A549 (cell line): ENCODE results near the gene IFI27L1. TPM values are rescaled to one million over a fixed set of nuclear protein-coding genes. Genes with fewer than 3 reads are reported as not detected.

Source experiments
- ATAC-seq, 2 experiments: fragments of 200-7000 bp in 1 of 2; fragments of >200 bp in 1 of 2; cut with Nextera tagmentation in 1 of 2; cut with Tn5 transposase in 1 of 2; 3 replicates each; pipeline versions ENCODE4 v1.8.0 to v1.9.1; 2018 to 2020; ENCODE audit warnings: mild to moderate bottlenecking in 1 of 2, moderate library complexity in 1 of 2
- CTCF ChIA-PET: fragments of 300-600 bp; sonication (Branson Sonifier 250); formaldehyde crosslinking; extraction: SDS; loops from one replicate; lab custom pipeline; 2021; ENCODE audit warnings: antibody characterized with exemption, inconsistent platforms; lab: Yijun Ruan, JAX
- POLR2A ChIA-PET: fragments of 350-600 bp; formaldehyde crosslinking; extraction: SDS; loops from one replicate; lab custom pipeline; 2021; ENCODE audit warnings: antibody characterized with exemption, inconsistent platforms; lab: Yijun Ruan, JAX
- DNase-seq, 2 experiments: peaks; one replicate each; pipeline versions ENCODE4 v3.0.0 to v3.0.0-alpha.2; 2011 to 2016; ENCODE audit warnings: low read depth in 1 of 2, low spot score in 1 of 2
- FAIRE-seq: peaks from 2 replicates; lab custom pipeline; 2011; peaks lifted over from hg19 to GRCh38; lab: Jason Lieb, UNC
- H3K27ac ChIP-seq, 2 experiments: fragments of >200 bp; sonication (Bioruptor Twin); formaldehyde crosslinking; 3 replicates each; pipeline ENCODE4 v1.5.1; 2016 to 2017
- H3K4me1 ChIP-seq: fragments of >200 bp; sonication (Bioruptor Twin); formaldehyde crosslinking; 3 replicates; pipeline ENCODE4 v1.6.1; 2016
- H3K4me2 ChIP-seq: fragments of >200 bp; sonication (Bioruptor Twin); formaldehyde crosslinking; 3 replicates; pipeline ENCODE4 v1.6.1; 2016
- H3K4me3 ChIP-seq: fragments of >200 bp; sonication (Bioruptor Twin); formaldehyde crosslinking; 3 replicates; pipeline ENCODE4 v1.5.1; 2016
- H3K9me3 ChIP-seq: fragments of >200 bp; sonication (Bioruptor Twin); formaldehyde crosslinking; 3 replicates; pipeline ENCODE4 v1.6.1; 2016
- BCL3 ChIP-seq: fragments of >200 bp; sonication (Bioruptor Twin); formaldehyde crosslinking; IDR thresholded peaks from 3 replicates; pipeline ENCODE4 v1.6.1; 2016
- BHLHE40 ChIP-seq: IDR thresholded peaks from 2 replicates; pipeline ENCODE4 v1.6.1; 2012; ENCODE audit warnings: low read depth, low read length, inconsistent platforms
- CBX8 ChIP-seq: fragments of 200-600 bp; sonication (generic); IDR thresholded peaks from 2 replicates; pipeline ENCODE4 v1.6.1; 2016
- CHD4 ChIP-seq: fragments of 200-600 bp; sonication (generic); IDR thresholded peaks from 2 replicates; pipeline ENCODE4 v1.6.1; 2016; ENCODE audit warnings: antibody characterized with exemption, mild to moderate bottlenecking, borderline replicate concordance
- ELK1 ChIP-seq: fragments of 150-350 bp; IDR thresholded peaks from 2 replicates; pipeline ENCODE4 v1.6.1; 2014; ENCODE audit warnings: low read depth, mild to moderate bottlenecking, low read length
- FOSB ChIP-seq: fragments of 250-450 bp; sonication (Bioruptor Pico); IDR thresholded peaks from 2 replicates; pipeline ENCODE4 v1.5.0; 2020; ENCODE audit warnings: mild to moderate bottlenecking, moderate library complexity
- FOSL2 ChIP-seq, 2 experiments: fragments of 450-650 bp in 1 of 2; fragments of >200 bp in 1 of 2; sonication (Bioruptor Twin) in 1 of 2; formaldehyde crosslinking; IDR thresholded peaks; 2 replicates each; pipeline versions ENCODE4 v1.5.0 to v1.6.1; 2016 to 2020; ENCODE audit warnings: mild to moderate bottlenecking in 1 of 2, moderate library complexity in 1 of 2
- GATA3 ChIP-seq: IDR thresholded peaks from 2 replicates; pipeline ENCODE4 v1.6.1; 2012; ENCODE audit warnings: borderline replicate concordance
- HDAC2 ChIP-seq: fragments of 200-600 bp; sonication (generic); IDR thresholded peaks from 2 replicates; pipeline ENCODE4 v1.6.1; 2016
- HES2 ChIP-seq: fragments of >200 bp; sonication (Bioruptor Twin); formaldehyde crosslinking; IDR thresholded peaks from 2 replicates; pipeline ENCODE4 v1.6.1; 2016
- HEYL ChIP-seq: fragments of 250-450 bp; sonication (Bioruptor Pico); IDR thresholded peaks from 2 replicates; pipeline ENCODE4 v1.8.0; 2021; ENCODE audit warnings: mild to moderate bottlenecking, moderate library complexity
- HMGXB4 ChIP-seq: fragments of 250-450 bp; sonication (Bioruptor Pico); IDR thresholded peaks from 2 replicates; pipeline ENCODE4 v1.5.0; 2021; ENCODE audit warnings: mild to moderate bottlenecking, moderate library complexity, borderline replicate concordance
- HOXA7 ChIP-seq: fragments of 250-450 bp; sonication (Bioruptor Pico); IDR thresholded peaks from 2 replicates; pipeline ENCODE4 v1.5.0; 2020; ENCODE audit warnings: mild to moderate bottlenecking, moderate library complexity
- JUN ChIP-seq, 2 experiments: fragments of >200 bp; sonication (Bioruptor Twin); formaldehyde crosslinking; IDR thresholded peaks; 2 replicates in 1 of 2; 3 replicates in 1 of 2; pipeline ENCODE4 v1.6.1; 2016 to 2017
- JUNB ChIP-seq: fragments of >200 bp; sonication (Bioruptor Twin); formaldehyde crosslinking; IDR thresholded peaks from 2 replicates; pipeline ENCODE4 v1.6.1; 2016
- KDM1A ChIP-seq: fragments of 200-600 bp; sonication (generic); IDR thresholded peaks from 2 replicates; pipeline ENCODE4 v1.6.1; 2016; ENCODE audit warnings: low read depth, mild to moderate bottlenecking
- MAFK ChIP-seq: fragments of 450-650 bp; IDR thresholded peaks from 2 replicates; pipeline ENCODE4 v1.6.1; 2014; ENCODE audit not compliant: partially characterized antibody
- MYC ChIP-seq: IDR thresholded peaks from 2 replicates; pipeline ENCODE4 v1.6.1; 2012; ENCODE audit warnings: mild to moderate bottlenecking, inconsistent platforms, low read length, improper control_type of control experiment, borderline replicate concordance
- NFE2L2 ChIP-seq: fragments of 150-350 bp; conservative IDR thresholded peaks from 2 replicates; pipeline ENCODE4 v1.6.1; 2014; ENCODE audit warnings: low read length
- NPAS2 ChIP-seq: fragments of 250-450 bp; sonication (Bioruptor Pico); IDR thresholded peaks from 2 replicates; pipeline ENCODE4 v1.8.0; 2022; ENCODE audit warnings: mild to moderate bottlenecking, moderate library complexity, borderline replicate concordance
- RAD21 ChIP-seq, 2 experiments: fragments of >200 bp in 1 of 2; sonication (Bioruptor Twin) in 1 of 2; formaldehyde crosslinking in 1 of 2; IDR thresholded peaks in 1 of 2; conservative IDR thresholded peaks in 1 of 2; 2 replicates in 1 of 2; 3 replicates in 1 of 2; pipeline ENCODE4 v1.6.1; 2012 to 2018; ENCODE audit warnings: inconsistent platforms in 1 of 2
- RARB ChIP-seq: fragments of 250-450 bp; sonication (Bioruptor Pico); IDR thresholded peaks from 2 replicates; pipeline ENCODE4 v1.8.0; 2021; ENCODE audit warnings: mild to moderate bottlenecking, moderate library complexity
- RFX5 ChIP-seq: fragments of 450-650 bp; IDR thresholded peaks from 2 replicates; pipeline ENCODE4 v1.7.1; 2014; ENCODE audit warnings: antibody characterized with exemption, mild to moderate bottlenecking, moderate library complexity
- SMC3 ChIP-seq: fragments of >200 bp; sonication (Bioruptor Twin); formaldehyde crosslinking; IDR thresholded peaks from 3 replicates; pipeline ENCODE4 v1.6.1; 2018; ENCODE audit warnings: inconsistent platforms
- SREBF2 ChIP-seq: fragments of 450-650 bp; IDR thresholded peaks from 2 replicates; pipeline ENCODE4 v1.6.1; 2014; ENCODE audit warnings: mild to moderate bottlenecking, moderate library complexity
- TFCP2L1 ChIP-seq: fragments of 250-450 bp; sonication (Bioruptor Pico); IDR thresholded peaks from 2 replicates; pipeline ENCODE4 v1.5.0; 2021; ENCODE audit warnings: mild to moderate bottlenecking
- USF2 ChIP-seq: fragments of 450-650 bp; IDR thresholded peaks from 2 replicates; pipeline ENCODE4 v1.6.1; 2014; ENCODE audit warnings: antibody characterized with exemption
- ZFP36 ChIP-seq: fragments of 450-650 bp; IDR thresholded peaks from 2 replicates; pipeline ENCODE4 v1.6.1; 2014; ENCODE audit warnings: borderline replicate concordance; ENCODE audit not compliant: partially characterized antibody
- ZNF302 ChIP-seq: fragments of 250-450 bp; sonication (Bioruptor Pico); IDR thresholded peaks from 2 replicates; pipeline ENCODE4 v1.9.0; 2021; ENCODE audit warnings: inconsistent platforms, mild to moderate bottlenecking, moderate library complexity
- ZSCAN20 ChIP-seq: fragments of 250-450 bp; sonication (Bioruptor Pico); IDR thresholded peaks from 2 replicates; pipeline ENCODE4 v1.8.0; 2022; ENCODE audit warnings: mild to moderate bottlenecking, moderate library complexity
- WGBS: methylation state at CpG from one replicate; pipeline ENCODE4 v1.1.6; 2017; ENCODE audit errors: missing lambda C conversion rate; 5-methylcytosine and 5-hydroxymethylcytosine counted together
- polyA plus RNA-seq, 4 experiments: library from polyadenylated mRNA; depleted of rRNA in 3 of 4; stranded (reverse); fragments of >200 nt; fragmentation: RNase III in 1 of 4; extraction: RNeasy Plus Mini Kit Qiagen cat#74134 plus additional on column Dnase treatment in 1 of 4; gene quantifications; 2 replicates in 3 of 4; 3 replicates in 1 of 4; pipeline ENCODE4 v1.2.3, GENCODE V29; 2011 to 2017

IFI27L1 gene
- polyA plus RNA-seq, 2 of the 4 experiments (the other 2 are of a cell fraction) = 15.9 to 28.0 TPM

- DNase-seq (no peak), FAIRE-seq (no peak), ATAC-seq (no peak)
- Histone ChIP-seq H3K4me2 (no peak overlapping the region), H3K4me3 (no peak overlapping the region), H3K4me1 (no peaks in the 10 kb centered on the region), H3K27ac (no peak overlapping the region), H3K9me3 (no peaks in the 10 kb centered on the region)
- CTCF ChIA-PET = interaction anchor here (0.7 to 3.9 kb wide), 10 partner anchors 11 to 680 kb away, joined by 3 to 82 read pairs (median 4); no protein-coding TSS in a partner anchor
- POLR2A ChIA-PET = no interaction called here
- TF ChIP-seq FOSL2 (IDR thresholded peaks at IDR 0.05) (no peak), FOSL2 (CRISPR knock-in tag; IDR thresholded peaks at IDR 0.05) (no peak), MAFK (no peak), KDM1A (no peak), JUNB (no peak), RARB (no peak), TFCP2L1 (CRISPR knock-in tag) (no peak), RFX5 (no peak), HES2 (no peak), ZNF302 (CRISPR knock-in tag) (no peak), ZSCAN20 (CRISPR knock-in tag) (no peak), HOXA7 (CRISPR knock-in tag) (no peak), HEYL (CRISPR knock-in tag) (no peak), ZFP36 (no peak), MYC (no peak), BHLHE40 (no peak), HMGXB4 (CRISPR knock-in tag) (no peak)
- 36% methylated on average over 5 of the region's 5 CpGs for WGBS
Measured at GRCh38 chr14:94139006-94139405, 57.9 kb downstream of the IFI27L1 start.

GRCh38 chr14:94139421-94139820 lies 58.3 kb downstream of the IFI27L1 start:
- FAIRE-seq = no peak
- Histone ChIP-seq H3K27ac (no peak overlapping the region), H3K4me3 (no peak overlapping the region), H3K4me2 (no peak overlapping the region), H3K9me3 (no peaks in the 10 kb centered on the region), H3K4me1 (no peaks in the 10 kb centered on the region)
- ChIA-PET POLR2A (no interaction called here), CTCF (interaction anchor here (0.7 to 3.9 kb wide), 9 partner anchors 9 to 680 kb away, joined by 3 to 82 read pairs (median 5); no protein-coding TSS in a partner anchor)
- 61% methylated on average over 5 of the region's 5 CpGs for WGBS
- DNase-seq = no peak
- ATAC-seq = no peak
- TF ChIP-seq TFCP2L1 (CRISPR knock-in tag) = no peak
- TF ChIP-seq SREBF2 = no peak
- TF ChIP-seq SMC3 = no peak
- TF ChIP-seq JUN (IDR thresholded peaks at IDR 0.05) = no peak
- TF ChIP-seq BCL3 = no peak
- no peak for TF ChIP-seq FOSB
- TF ChIP-seq JUNB = no peak
- TF ChIP-seq NPAS2 (CRISPR knock-in tag) = no peak
- TF ChIP-seq USF2 = no peak
- no peak for TF ChIP-seq ELK1
- no peak for TF ChIP-seq HDAC2
- TF ChIP-seq NFE2L2 = no peak
- TF ChIP-seq CBX8 = no peak
- no peak for TF ChIP-seq ZNF302 (CRISPR knock-in tag)
- no peak for TF ChIP-seq CHD4
- no peak for TF ChIP-seq RAD21 (conservative IDR thresholded peaks at IDR 0.05 in 1 of 2, IDR thresholded peaks at IDR 0.05 in 1 of 2)
- TF ChIP-seq HEYL (CRISPR knock-in tag) = no peak
- TF ChIP-seq GATA3 = no peak
- TF ChIP-seq HMGXB4 (CRISPR knock-in tag) = no peak
